Stimulated activated CD8-positive, alpha-beta memory T cell treated with anti-CD3 and anti-CD28 coated beads, Interleukin-12 subunit alpha, Interleukin-12 subunit beta, amount 100 ng/mL, for 24 hours (primary cell): ENCODE measurements around the gene TMEM229B.

Experiments
- DNase-seq: peaks from one replicate; pipeline ENCODE4 v3.0.0-alpha.2; 2020; ENCODE audit errors: extremely low read depth

TMEM229B gene

GRCh38 chr14:67515386-67516079 is 27.0 kb upstream of the TMEM229B start:
- no peak for DNase-seq

- no peak for DNase-seq
Observed at GRCh38 chr14:67514650-67515385, 26.3 kb upstream of the TMEM229B start.

- DNase-seq = no peak
Observed at GRCh38 chr14:67514203-67514607, 25.7 kb upstream of the TMEM229B start.

GRCh38 chr14:67513631-67514108 is 25.1 kb upstream of the TMEM229B start:
- DNase-seq = no peak

- DNase-seq = no peak
Observed at GRCh38 chr14:67512463-67513310, 24.2 kb upstream of the TMEM229B start.

- DNase-seq = no peak
Observed at GRCh38 chr14:67510836-67511235, 22.3 kb upstream of the TMEM229B start.

GRCh38 chr14:67510121-67510520 is 21.6 kb upstream of the TMEM229B start:
- DNase-seq = no peak

- DNase-seq = no peak
Observed at GRCh38 chr14:67508956-67509355, 20.4 kb upstream of the TMEM229B start.

- no peak for DNase-seq
Observed at GRCh38 chr14:67505254-67505653, 16.7 kb upstream of the TMEM229B start.

GRCh38 chr14:67503331-67503730 is 14.8 kb upstream of the TMEM229B start:
- no peak for DNase-seq

GRCh38 chr14:67502867-67503266 is 14.3 kb upstream of the TMEM229B start:
- DNase-seq = no peak

GRCh38 chr14:67501670-67502069 is 13.1 kb upstream of the TMEM229B start:
- DNase-seq = no peak

- DNase-seq = no peak
Observed at GRCh38 chr14:67500981-67501380, 12.5 kb upstream of the TMEM229B start.

GRCh38 chr14:67497716-67498115 is 9.2 kb upstream of the TMEM229B start:
- no peak for DNase-seq

- no peak for DNase-seq
Observed at GRCh38 chr14:67497216-67497615, 8.7 kb upstream of the TMEM229B start.

- DNase-seq = no peak
Observed at GRCh38 chr14:67495827-67496226, 7.3 kb upstream of the TMEM229B start.

GRCh38 chr14:67493092-67493717 is 4.7 kb upstream of the TMEM229B start:
- DNase-seq = no peak

GRCh38 chr14:67492538-67492937 is 4.0 kb upstream of the TMEM229B start:
- DNase-seq = no peak

- DNase-seq = no peak
Observed at GRCh38 chr14:67491741-67492507, 3.4 kb upstream of the TMEM229B start.

- no peak for DNase-seq
Observed at GRCh38 chr14:67491285-67491684, 2.8 kb upstream of the TMEM229B start.

GRCh38 chr14:67490196-67490595 is 1.7 kb upstream of the TMEM229B start:
- DNase-seq = no peak
